ENCODE measurements around the gene PCDHA10.
"Not testable (repeated sequence)": the region's sequence is repeated elsewhere in the genome, so short reads cannot be mapped to it uniquely, and the experiment has no call there.

The PCDHA10 gene

GRCh38 chr5:140855772-140856674, at the start of gene PCDHA10:
PCDHA10 (plus strand) TSS chr5:140855897; CDS start chr5:140856049, 152 bp downstream.
- no peak for DNase-seq (ENCODE audit: extremely low read depth, low read depth)
- no peak for TF ChIP-seq CTCF (IDR thresholded peaks at IDR 0.05; ENCODE audit: low read depth, low read length)

GRCh38 chr5:140806834-140807775, 48.6 kb upstream of the PCDHA10 start, which contains the start of gene PCDHA4:
PCDHA4 (plus strand) TSS chr5:140807068.
- DNase-seq (ENCODE audit: extremely low read depth, low read depth) = no peak
- peak; percentile 15 for TF ChIP-seq CTCF (IDR thresholded peaks at IDR 0.05; ENCODE audit: low read depth, low read length)

GRCh38 chr5:140808241-140808888, 47.3 kb upstream of the PCDHA10 start:
- DNase-seq (ENCODE audit: extremely low read depth, low read depth) = not testable (repeated sequence)

- no peak for TF ChIP-seq CTCF (IDR thresholded peaks at IDR 0.05; ENCODE audit: low read depth, low read length)
- no peak for DNase-seq (ENCODE audit: extremely low read depth, low read depth)
These were observed 46.8 kb upstream of the PCDHA10 start for GRCh38 chr5:140808889-140809291.

GRCh38 chr5:140821375-140822280, 34.1 kb upstream of the PCDHA10 start, which contains the start of gene PCDHA5:
PCDHA5 (plus strand) TSS chr5:140821613.
- peak; percentile 22 for TF ChIP-seq CTCF (IDR thresholded peaks at IDR 0.05; ENCODE audit: low read depth, low read length)
- no peak for DNase-seq (ENCODE audit: extremely low read depth, low read depth)

- DNase-seq (ENCODE audit: extremely low read depth, low read depth) = no peak
- no peak for TF ChIP-seq CTCF (IDR thresholded peaks at IDR 0.05; ENCODE audit: low read depth, low read length)
These were observed 33.4 kb upstream of the PCDHA10 start for GRCh38 chr5:140822281-140822629.

- DNase-seq (ENCODE audit: extremely low read depth, low read depth) = not testable (repeated sequence)
These were observed 32.7 kb upstream of the PCDHA10 start for GRCh38 chr5:140822969-140823368.

All from AG09319 (cell line).